Measurements from ENCODE around the gene MTFP1. TPM values are rescaled to one million over a fixed set of nuclear protein-coding genes. Genes with fewer than 3 reads are reported as not detected.
A peak's percentile ranks its signal among the peaks of the same experiment; 100 is the strongest.

MTFP1 gene
- total and polyA plus RNA-seq, 9 donors = 1.7 to 10.9 (median 6.3) TPM

- WGBS, 3 donors = 80 to 89% (median 84%) methylated on average over 6 of the region's 6 CpGs
- peak in 1 of 5 donors; percentile 18 for DNase-seq
- Histone ChIP-seq H3K9me3 (no peaks in the 10 kb centered on the region), H3K4me1 (ENCODE audit: insufficient read depth) (peaks cover 2% of the 10 kb centered on the region), H3K36me3 (no peaks in the 10 kb centered on the region), H3K27me3 (no peaks in the 10 kb centered on the region), H3K27ac (no peak overlapping the region), H3K4me3 (no peak overlapping the region)
- no peak for TF ChIP-seq CTCF (IDR thresholded peaks at IDR 0.05)
- no peak for TF ChIP-seq POLR2A (IDR thresholded peaks at IDR 0.05)
- TF ChIP-seq EP300 (IDR thresholded peaks at IDR 0.05) = no peak
- intact Hi-C loops (cut with DNase I) = loop anchor here in 1 of 4 donors (10.0 kb wide), 1 partner anchor 912 kb away; no protein-coding TSS in a partner anchor
These were observed 27.3 kb downstream of the MTFP1 start for GRCh38 chr22:30452861-30453260.

DNA sequence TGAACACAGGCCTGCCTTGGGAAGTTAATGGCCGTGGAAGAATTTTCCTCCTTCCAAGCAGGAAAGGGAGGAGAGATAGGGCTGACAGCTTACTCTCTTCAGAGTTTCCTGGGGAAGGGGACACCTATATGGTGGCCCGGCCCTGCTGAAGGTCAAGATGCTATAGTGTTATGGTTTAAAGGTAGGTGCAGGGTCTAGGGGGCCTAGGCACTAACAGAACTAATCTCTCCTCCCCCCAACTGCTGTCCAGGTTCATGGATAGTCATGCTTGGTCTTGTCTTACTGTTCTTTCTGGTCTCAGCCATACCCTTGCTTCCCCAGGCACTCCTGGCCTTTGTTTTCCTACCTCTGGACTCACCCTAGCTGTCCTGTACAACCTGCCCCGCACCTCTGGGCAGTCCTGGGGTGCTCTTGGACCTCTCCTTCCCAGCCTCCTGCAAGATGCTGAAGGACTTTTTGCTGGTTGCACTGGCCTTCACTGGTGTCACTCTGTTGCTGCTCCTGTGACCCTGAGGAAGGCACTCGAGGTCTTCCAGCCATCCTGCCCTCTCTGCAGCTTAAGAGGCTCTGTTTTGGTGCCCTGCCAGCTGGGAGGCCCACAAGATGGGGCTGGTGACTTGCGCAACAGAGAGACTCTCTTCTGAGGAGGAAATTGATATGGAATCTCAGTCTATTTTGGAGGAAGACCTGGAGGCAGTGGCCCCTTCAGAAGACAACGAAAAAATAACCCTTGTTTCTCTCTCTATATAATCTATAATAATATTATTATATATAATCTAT is 28.4 kb downstream of the MTFP1 start:
- H3K27me3 ChIP-seq = no peaks in the 10 kb centered on the region
- H3K4me1 ChIP-seq (ENCODE audit: insufficient read depth) = peaks cover 2% of the 10 kb centered on the region
- no peak overlapping the region for H3K4me3 ChIP-seq
- intact Hi-C loops (cut with DNase I) = loop anchor here in 1 of 4 donors (10.0 kb wide), 1 partner anchor 911 kb away; no protein-coding TSS in a partner anchor
- no peaks in the 10 kb centered on the region for H3K36me3 ChIP-seq
- no peaks in the 10 kb centered on the region for H3K9me3 ChIP-seq
- no peak overlapping the region for H3K27ac ChIP-seq
- WGBS, 3 donors = 58 to 62% (median 61%) methylated on average over 6 of the region's 6 CpGs
- DNase-seq = no peak
- TF ChIP-seq POLR2A (IDR thresholded peaks at IDR 0.05) (no peak), EP300 (IDR thresholded peaks at IDR 0.05) (no peak), CTCF (IDR thresholded peaks at IDR 0.05) (no peak)

GRCh38 chr22:30455075-30455840 is 29.7 kb downstream of the MTFP1 start:
- TF ChIP-seq POLR2A (IDR thresholded peaks at IDR 0.05) (no peak), CTCF (IDR thresholded peaks at IDR 0.05) (no peak), EP300 (IDR thresholded peaks at IDR 0.05) (no peak)
- Histone ChIP-seq H3K27ac (no peak overlapping the region), H3K36me3 (no peaks in the 10 kb centered on the region), H3K4me1 (ENCODE audit: insufficient read depth) (peaks cover 2% of the 10 kb centered on the region), H3K4me3 (no peak overlapping the region), H3K9me3 (no peaks in the 10 kb centered on the region), H3K27me3 (no peaks in the 10 kb centered on the region)
- no peak for DNase-seq
- 82 to 87% (median 84%) methylated on average over 8 of the region's 8 CpGs for WGBS, 3 donors
- intact Hi-C loops (cut with DNase I) = loop anchor here in 1 of 4 donors (10.0 kb wide), 1 partner anchor 910 kb away; no protein-coding TSS in a partner anchor

GRCh38 chr22:30457981-30458380 is 32.4 kb downstream of the MTFP1 start:
- Histone ChIP-seq H3K4me3 (no peak overlapping the region), H3K27me3 (no peaks in the 10 kb centered on the region), H3K27ac (no peak overlapping the region), H3K36me3 (no peaks in the 10 kb centered on the region), H3K9me3 (no peaks in the 10 kb centered on the region), H3K4me1 (ENCODE audit: insufficient read depth) (no peaks in the 10 kb centered on the region)
- intact Hi-C loops (cut with DNase I) = loop anchor here in 1 of 4 donors (10.0 kb wide), 1 partner anchor 907 kb away; no protein-coding TSS in a partner anchor
- WGBS, 3 donors = 61 to 65% (median 64%) methylated on average over 8 of the region's 8 CpGs
- TF ChIP-seq EP300 (IDR thresholded peaks at IDR 0.05) = no peak
- TF ChIP-seq POLR2A (IDR thresholded peaks at IDR 0.05) = no peak
- TF ChIP-seq CTCF (IDR thresholded peaks at IDR 0.05) = no peak
- no peak for DNase-seq
